ENCODE data around the gene ZMYND19.
"Not testable (repeated sequence)": the region's sequence is repeated elsewhere in the genome, so short reads cannot be mapped to it uniquely, and the experiment has no call there.

ZMYND19 gene

GRCh38 chr9:137622211-137622610 lies 31.9 kb upstream of the ZMYND19 start:
- H3K4me1 ChIP-seq (ENCODE audit: control insufficient read depth, insufficient read depth, low read length); H3K9me3 ChIP-seq (ENCODE audit: control insufficient read depth, insufficient read depth, low read length); H3K9ac ChIP-seq (ENCODE audit: low read depth, low read length); H3K4me3 ChIP-seq (ENCODE audit: low read depth, low read length); H3K27me3 ChIP-seq (ENCODE audit: control insufficient read depth, insufficient read depth, low read length); H3K36me3 ChIP-seq (ENCODE audit: control insufficient read depth, insufficient read depth, low read length): not testable (repeated sequence)

DNA sequence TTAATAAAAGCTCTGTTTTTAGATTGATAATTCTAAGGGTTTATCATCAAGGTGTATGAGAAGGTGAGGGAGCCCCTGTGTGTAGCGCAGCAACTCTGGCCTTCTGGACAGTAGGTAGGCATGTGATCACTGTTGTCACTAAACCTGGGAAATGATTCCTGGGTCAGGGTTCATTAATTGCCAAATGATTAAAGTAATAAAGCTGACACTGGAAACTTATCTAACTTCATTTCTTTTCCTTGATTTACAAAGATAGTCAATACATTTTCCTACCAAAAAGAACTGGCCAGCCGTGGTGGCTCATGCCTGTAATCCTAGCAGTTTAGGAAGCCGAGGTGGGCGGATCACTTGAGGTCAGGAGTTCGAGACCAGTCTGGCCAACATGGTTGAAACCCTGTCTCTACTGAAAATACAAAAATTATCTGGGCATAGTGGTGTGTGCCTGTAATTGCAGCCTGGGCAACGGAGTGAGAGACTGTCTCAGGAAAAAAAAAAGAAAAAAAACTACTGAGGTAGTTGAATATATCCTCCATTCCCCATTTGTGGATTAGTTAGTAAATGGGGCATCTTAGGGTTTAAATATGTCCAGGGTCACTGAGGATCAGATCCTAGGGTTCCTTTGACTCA lies 30.9 kb upstream of the ZMYND19 start:
- Histone ChIP-seq H3K4me3 (ENCODE audit: low read depth, low read length) (peak overlapping the region; percentile 22), H3K9me3 (ENCODE audit: control insufficient read depth, insufficient read depth, low read length) (no peaks in the 10 kb centered on the region), H3K4me1 (ENCODE audit: control insufficient read depth, insufficient read depth, low read length) (peaks cover 7% of the 10 kb centered on the region), H3K27me3 (ENCODE audit: control insufficient read depth, insufficient read depth, low read length) (no peaks in the 10 kb centered on the region), H3K36me3 (ENCODE audit: control insufficient read depth, insufficient read depth, low read length) (peaks cover 7% of the 10 kb centered on the region), H3K9ac (ENCODE audit: low read depth, low read length) (no peak overlapping the region)

- H3K9ac ChIP-seq (ENCODE audit: low read depth, low read length) = no peak overlapping the region
- H3K4me3 ChIP-seq (ENCODE audit: low read depth, low read length) = peak overlapping the region; percentile 22
- H3K4me1 ChIP-seq (ENCODE audit: control insufficient read depth, insufficient read depth, low read length) = peaks cover 7% of the 10 kb centered on the region
- no peaks in the 10 kb centered on the region for H3K9me3 ChIP-seq (ENCODE audit: control insufficient read depth, insufficient read depth, low read length)
- H3K36me3 ChIP-seq (ENCODE audit: control insufficient read depth, insufficient read depth, low read length) = peaks cover 10% of the 10 kb centered on the region
- H3K27me3 ChIP-seq (ENCODE audit: control insufficient read depth, insufficient read depth, low read length) = no peaks in the 10 kb centered on the region
Observed at GRCh38 chr9:137620581-137620980, 30.3 kb upstream of the ZMYND19 start.

DNA sequence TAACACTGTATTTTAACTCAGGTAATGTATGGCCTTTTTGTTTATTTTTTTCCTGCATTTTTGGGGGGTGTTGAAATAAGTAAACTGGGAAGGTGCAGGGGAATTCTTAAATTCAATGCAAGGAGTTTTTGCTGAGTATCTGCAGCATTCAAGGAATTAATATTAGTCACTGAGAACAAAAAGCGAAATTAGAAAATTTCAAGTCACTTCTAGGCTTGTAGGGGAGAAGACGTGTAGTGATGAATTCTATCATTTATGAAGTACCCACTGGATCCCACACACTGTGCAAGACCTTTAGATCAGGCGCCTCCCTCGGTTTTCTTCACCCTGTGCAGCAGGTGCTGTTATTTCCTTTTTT lies 29.7 kb upstream of the ZMYND19 start:
- H3K9me3 ChIP-seq (ENCODE audit: control insufficient read depth, insufficient read depth, low read length) = no peaks in the 10 kb centered on the region
- H3K4me3 ChIP-seq (ENCODE audit: low read depth, low read length) = peak overlapping the region; percentile 87
- no peaks in the 10 kb centered on the region for H3K27me3 ChIP-seq (ENCODE audit: control insufficient read depth, insufficient read depth, low read length)
- H3K9ac ChIP-seq (ENCODE audit: low read depth, low read length) = peak overlapping the region; percentile 89
- H3K36me3 ChIP-seq (ENCODE audit: control insufficient read depth, insufficient read depth, low read length) = peaks cover 15% of the 10 kb centered on the region
- H3K4me1 ChIP-seq (ENCODE audit: control insufficient read depth, insufficient read depth, low read length) = peaks cover 7% of the 10 kb centered on the region

GRCh38 chr9:137619240-137620047 lies 29.1 kb upstream of the ZMYND19 start:
- H3K36me3 ChIP-seq (ENCODE audit: control insufficient read depth, insufficient read depth, low read length) = peaks cover 19% of the 10 kb centered on the region
- H3K4me3 ChIP-seq (ENCODE audit: low read depth, low read length) = peak overlapping the region; percentile 87
- peaks cover 7% of the 10 kb centered on the region for H3K4me1 ChIP-seq (ENCODE audit: control insufficient read depth, insufficient read depth, low read length)
- H3K27me3 ChIP-seq (ENCODE audit: control insufficient read depth, insufficient read depth, low read length) = no peaks in the 10 kb centered on the region
- peak overlapping the region; percentile 89 for H3K9ac ChIP-seq (ENCODE audit: low read depth, low read length)
- H3K9me3 ChIP-seq (ENCODE audit: control insufficient read depth, insufficient read depth, low read length) = no peaks in the 10 kb centered on the region

DNA sequence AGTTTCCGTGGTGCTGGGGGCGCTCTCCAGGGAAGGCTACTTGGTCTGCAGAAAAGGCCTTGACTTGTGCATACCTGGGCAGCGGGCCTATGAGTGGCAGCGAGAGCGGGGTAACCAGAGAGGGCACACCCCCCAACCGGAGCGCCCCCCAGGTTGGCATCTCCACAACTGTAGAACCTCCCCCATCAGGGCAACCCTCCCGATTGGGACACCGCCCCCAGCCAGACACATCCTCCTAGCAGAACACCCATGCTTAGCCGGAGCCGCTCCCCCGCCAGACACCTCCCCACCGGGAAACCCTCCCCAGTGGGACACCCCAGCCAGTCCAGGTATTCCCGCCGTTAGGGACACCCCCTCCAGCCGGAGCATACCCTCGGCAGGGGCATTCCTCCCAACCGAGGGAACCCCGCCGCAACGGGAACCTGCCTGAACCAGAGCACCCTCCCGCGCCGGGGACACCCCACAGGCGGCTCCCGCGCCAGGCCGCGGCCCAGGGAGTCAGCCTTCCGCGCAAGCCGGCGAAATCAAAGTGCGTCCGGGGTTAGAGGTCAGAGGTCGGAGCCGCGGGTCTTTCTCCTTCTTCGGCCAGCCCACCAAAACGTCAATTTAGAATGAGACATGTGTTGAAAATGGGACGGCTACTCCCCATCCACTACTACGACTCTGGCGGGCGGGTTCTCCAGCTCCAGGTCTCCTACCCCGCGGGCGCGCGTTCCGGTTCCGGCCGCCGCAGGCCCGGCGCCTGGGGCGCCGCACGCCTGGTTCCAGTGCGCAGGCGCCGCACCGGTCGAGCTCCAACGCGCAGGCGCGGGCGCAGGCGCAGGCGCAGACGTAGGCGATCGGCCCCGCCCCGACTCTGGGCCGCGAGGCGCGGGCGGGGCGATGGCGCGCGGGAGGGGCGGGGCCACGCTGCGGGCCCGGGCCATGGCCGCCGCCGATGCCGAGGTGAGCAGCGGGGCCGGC lies 28.1 kb upstream of the ZMYND19 start, which contains the start of gene EHMT1:
Gene EHMT1 (plus strand): TSS at position 901 of the 963 bp plus-strand sequence. CDS start 24 bp downstream, at position 925.
- H3K4me1 ChIP-seq (ENCODE audit: control insufficient read depth, insufficient read depth, low read length) = peaks cover 7% of the 10 kb centered on the region
- H3K9me3 ChIP-seq (ENCODE audit: control insufficient read depth, insufficient read depth, low read length) = no peaks in the 10 kb centered on the region
- H3K9ac ChIP-seq (ENCODE audit: low read depth, low read length) = peak within 1 kb of the TSS; percentile 89
- peak within 1 kb of the TSS; percentile 87 for H3K4me3 ChIP-seq (ENCODE audit: low read depth, low read length)
- peaks cover 29% of the 10 kb centered on the region for H3K36me3 ChIP-seq (ENCODE audit: control insufficient read depth, insufficient read depth, low read length)
- no peaks in the 10 kb centered on the region for H3K27me3 ChIP-seq (ENCODE audit: control insufficient read depth, insufficient read depth, low read length)

DNA sequence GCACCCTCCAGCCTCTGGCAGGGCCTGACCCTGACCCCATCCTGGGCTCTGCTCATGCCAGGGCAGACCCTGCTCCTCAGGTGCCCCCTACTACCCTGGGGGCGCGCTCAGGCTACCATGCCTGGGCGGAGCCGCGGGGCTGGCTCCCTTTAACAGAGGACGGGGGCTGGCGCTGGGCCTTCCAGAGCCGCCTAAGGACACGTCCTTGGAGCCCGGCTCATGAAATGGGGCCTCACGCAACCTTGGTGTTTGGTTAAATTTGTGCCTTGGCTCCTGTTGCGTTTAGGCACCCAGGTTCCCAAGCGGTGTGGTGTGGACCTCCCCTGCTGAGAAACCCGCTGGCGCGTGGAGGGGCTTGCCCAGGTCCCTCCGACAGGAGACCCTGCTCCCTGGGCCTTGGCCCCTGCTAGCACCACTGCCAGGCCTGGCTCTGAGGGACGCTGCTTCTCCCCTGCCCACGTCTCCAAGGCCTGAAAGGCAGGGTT lies 25.1 kb upstream of the ZMYND19 start:
- Histone ChIP-seq H3K4me3 (ENCODE audit: low read depth, low read length) (no peak overlapping the region), H3K27me3 (ENCODE audit: control insufficient read depth, insufficient read depth, low read length) (no peaks in the 10 kb centered on the region), H3K4me1 (ENCODE audit: control insufficient read depth, insufficient read depth, low read length) (peaks cover 8% of the 10 kb centered on the region), H3K9ac (ENCODE audit: low read depth, low read length) (no peak overlapping the region), H3K9me3 (ENCODE audit: control insufficient read depth, insufficient read depth, low read length) (no peaks in the 10 kb centered on the region), H3K36me3 (ENCODE audit: control insufficient read depth, insufficient read depth, low read length) (peaks cover 30% of the 10 kb centered on the region)

DNA sequence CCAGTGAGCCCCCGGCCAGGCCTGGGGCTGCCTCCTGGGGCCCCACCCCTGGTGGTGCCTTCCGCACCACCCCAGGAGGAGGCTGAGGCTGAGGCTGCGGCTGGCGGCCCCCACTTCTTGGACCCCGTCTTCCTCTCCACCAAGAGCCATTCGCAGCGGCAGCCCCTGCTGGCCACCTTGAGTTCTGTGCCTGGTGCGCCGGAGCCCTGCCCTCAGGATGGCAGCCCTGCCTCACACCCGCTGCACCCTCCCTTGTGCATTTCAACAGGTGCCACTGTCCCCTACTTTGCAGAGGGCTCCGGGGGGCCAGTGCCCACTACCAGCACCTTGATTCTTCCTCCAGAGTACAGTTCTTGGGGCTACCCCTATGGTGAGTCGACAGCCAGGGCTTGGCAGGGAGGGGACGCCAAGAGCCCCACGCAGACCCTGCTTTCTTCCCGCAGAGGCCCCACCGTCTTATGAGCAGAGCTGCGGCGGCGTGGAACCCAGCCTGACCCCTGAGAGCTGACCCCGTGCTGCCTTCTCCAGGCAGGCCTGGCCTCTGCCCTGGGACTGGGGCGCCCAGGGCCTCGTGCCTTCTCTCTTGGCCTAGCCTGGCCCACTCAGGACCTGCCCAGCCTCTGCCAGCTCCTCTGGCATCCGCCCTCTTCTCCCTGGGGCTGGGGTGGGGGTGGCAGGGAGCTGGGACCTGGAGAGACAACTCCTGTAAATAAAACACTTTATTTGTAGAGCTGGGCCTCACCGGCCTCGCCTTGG lies 24.5 kb upstream of the ZMYND19 start:
- Histone ChIP-seq H3K9me3 (ENCODE audit: control insufficient read depth, insufficient read depth, low read length) (no peaks in the 10 kb centered on the region), H3K9ac (ENCODE audit: low read depth, low read length) (no peak overlapping the region), H3K36me3 (ENCODE audit: control insufficient read depth, insufficient read depth, low read length) (peaks cover 30% of the 10 kb centered on the region), H3K27me3 (ENCODE audit: control insufficient read depth, insufficient read depth, low read length) (no peaks in the 10 kb centered on the region), H3K4me1 (ENCODE audit: control insufficient read depth, insufficient read depth, low read length) (peaks cover 8% of the 10 kb centered on the region), H3K4me3 (ENCODE audit: low read depth, low read length) (no peak overlapping the region)

DNA sequence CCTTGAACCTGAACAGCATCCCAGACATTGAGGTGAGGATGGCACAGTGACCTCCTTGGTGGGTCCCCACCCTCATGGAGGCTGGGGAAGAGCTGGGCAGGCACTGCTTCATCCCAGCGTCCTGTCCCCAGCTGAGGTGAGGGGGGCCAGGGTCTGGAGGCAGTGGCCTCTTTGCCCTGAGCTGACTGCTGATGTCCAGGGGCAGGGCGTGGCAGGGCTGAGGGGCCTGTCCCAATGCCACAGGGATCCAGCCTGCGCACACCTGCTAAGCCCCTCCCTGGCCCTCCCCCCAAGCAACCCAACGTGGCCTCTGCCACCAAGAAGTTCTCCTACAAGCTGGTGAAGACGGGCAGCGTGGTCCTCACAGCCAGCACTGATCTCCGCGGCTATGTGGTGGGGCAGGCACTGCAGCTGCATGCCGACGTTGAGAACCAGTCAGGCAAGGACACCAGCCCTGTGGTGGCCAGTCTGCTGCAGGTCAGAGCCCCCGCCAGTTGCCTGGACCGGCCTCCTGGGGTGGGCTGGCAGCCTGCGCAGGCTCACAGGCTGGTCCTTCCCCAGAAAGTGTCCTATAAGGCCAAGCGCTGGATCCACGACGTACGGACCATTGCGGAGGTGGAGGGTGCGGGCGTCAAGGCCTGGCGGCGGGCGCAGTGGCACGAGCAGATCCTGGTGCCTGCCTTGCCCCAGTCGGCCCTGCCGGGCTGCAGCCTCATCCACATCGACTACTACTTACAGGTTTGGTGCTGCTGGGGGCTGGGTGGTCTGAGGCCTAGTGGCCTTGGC lies 23.6 kb upstream of the ZMYND19 start:
- no peaks in the 10 kb centered on the region for H3K9me3 ChIP-seq (ENCODE audit: control insufficient read depth, insufficient read depth, low read length)
- no peak overlapping the region for H3K9ac ChIP-seq (ENCODE audit: low read depth, low read length)
- H3K36me3 ChIP-seq (ENCODE audit: control insufficient read depth, insufficient read depth, low read length) = peaks cover 30% of the 10 kb centered on the region
- H3K4me1 ChIP-seq (ENCODE audit: control insufficient read depth, insufficient read depth, low read length) = peaks cover 8% of the 10 kb centered on the region
- no peak overlapping the region for H3K4me3 ChIP-seq (ENCODE audit: low read depth, low read length)
- H3K27me3 ChIP-seq (ENCODE audit: control insufficient read depth, insufficient read depth, low read length) = no peaks in the 10 kb centered on the region

- Histone ChIP-seq H3K36me3 (ENCODE audit: control insufficient read depth, insufficient read depth, low read length) (peaks cover 30% of the 10 kb centered on the region), H3K4me3 (ENCODE audit: low read depth, low read length) (no peak overlapping the region), H3K9ac (ENCODE audit: low read depth, low read length) (peak overlapping the region; percentile 47), H3K4me1 (ENCODE audit: control insufficient read depth, insufficient read depth, low read length) (peaks cover 8% of the 10 kb centered on the region), H3K9me3 (ENCODE audit: control insufficient read depth, insufficient read depth, low read length) (no peaks in the 10 kb centered on the region), H3K27me3 (ENCODE audit: control insufficient read depth, insufficient read depth, low read length) (no peaks in the 10 kb centered on the region)
Observed at GRCh38 chr9:137613259-137613658, 22.9 kb upstream of the ZMYND19 start.

Measured in iPS-15b (cell line).